Retinal pigment epithelial cell (primary cell): ENCODE data around the gene CASP3.

Experiments used
- DNase-seq: peaks from one replicate; pipeline ENCODE4 v3.0.0-alpha.2; 2010; ENCODE audit warnings: low read depth
- H3K4me3 ChIP-seq: 2 replicates; pipeline ENCODE4 v1.5.1; 2011; ENCODE audit warnings: mild to moderate bottlenecking, low read length, control low read depth, moderate library complexity
- TF ChIP-seq, protein P1 (sequence below): conservative IDR thresholded peaks from 2 replicates; pipeline ENCODE4 v1.5.1; 2011; ENCODE audit warnings: low read depth, low read length, control low read depth, inconsistent platforms

The CASP3 gene

GRCh38 chr4:184644553-184645307, 4.5 kb downstream of the CASP3 start:
- no peak for DNase-seq
- TF ChIP-seq, protein P1, sequence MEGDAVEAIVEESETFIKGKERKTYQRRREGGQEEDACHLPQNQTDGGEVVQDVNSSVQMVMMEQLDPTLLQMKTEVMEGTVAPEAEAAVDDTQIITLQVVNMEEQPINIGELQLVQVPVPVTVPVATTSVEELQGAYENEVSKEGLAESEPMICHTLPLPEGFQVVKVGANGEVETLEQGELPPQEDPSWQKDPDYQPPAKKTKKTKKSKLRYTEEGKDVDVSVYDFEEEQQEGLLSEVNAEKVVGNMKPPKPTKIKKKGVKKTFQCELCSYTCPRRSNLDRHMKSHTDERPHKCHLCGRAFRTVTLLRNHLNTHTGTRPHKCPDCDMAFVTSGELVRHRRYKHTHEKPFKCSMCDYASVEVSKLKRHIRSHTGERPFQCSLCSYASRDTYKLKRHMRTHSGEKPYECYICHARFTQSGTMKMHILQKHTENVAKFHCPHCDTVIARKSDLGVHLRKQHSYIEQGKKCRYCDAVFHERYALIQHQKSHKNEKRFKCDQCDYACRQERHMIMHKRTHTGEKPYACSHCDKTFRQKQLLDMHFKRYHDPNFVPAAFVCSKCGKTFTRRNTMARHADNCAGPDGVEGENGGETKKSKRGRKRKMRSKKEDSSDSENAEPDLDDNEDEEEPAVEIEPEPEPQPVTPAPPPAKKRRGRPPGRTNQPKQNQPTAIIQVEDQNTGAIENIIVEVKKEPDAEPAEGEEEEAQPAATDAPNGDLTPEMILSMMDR, result no peak
- no peak overlapping the region for H3K4me3 ChIP-seq

DNA sequence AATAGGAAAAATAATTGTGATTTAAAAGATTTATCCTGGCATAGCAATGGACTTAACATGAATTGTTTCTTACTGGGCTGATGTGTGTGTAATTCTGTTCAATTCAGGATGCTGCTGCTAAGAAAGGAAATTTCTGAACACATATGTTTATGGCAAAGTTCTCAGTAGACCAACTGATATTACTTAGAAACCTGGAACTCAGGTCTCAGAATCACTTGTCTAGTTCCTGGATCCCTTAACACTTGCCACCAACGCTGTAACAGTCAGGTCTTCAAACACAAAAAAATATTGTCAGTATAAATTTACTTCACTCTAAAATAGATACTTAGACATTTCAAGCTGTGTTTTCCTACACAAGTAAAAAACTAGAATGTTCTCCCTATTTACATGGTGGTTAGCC, 5.5 kb downstream of the CASP3 start:
- TF ChIP-seq, protein P1, result no peak
- H3K4me3 ChIP-seq, result no peak overlapping the region
- no peak for DNase-seq

DNA sequence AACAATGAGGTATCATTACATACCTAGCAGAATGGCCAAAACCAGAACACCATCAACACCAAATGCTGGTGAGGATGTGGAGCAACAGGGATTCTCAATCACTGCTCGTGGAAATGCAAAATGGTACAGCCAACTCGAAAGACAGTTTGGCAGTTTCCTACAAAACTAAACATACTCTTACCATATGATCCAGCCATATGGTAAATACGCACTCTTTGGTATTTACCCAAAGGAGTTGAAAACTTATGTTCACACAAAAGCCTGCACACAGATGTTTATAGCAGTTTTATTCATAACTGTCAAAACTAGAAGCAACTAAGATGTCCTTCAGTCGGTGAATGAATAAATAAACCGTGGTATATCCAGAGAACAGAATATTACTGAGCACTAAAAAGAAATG, 7.8 kb downstream of the CASP3 start:
- DNase-seq, result no peak
- no peak overlapping the region for H3K4me3 ChIP-seq

DNA sequence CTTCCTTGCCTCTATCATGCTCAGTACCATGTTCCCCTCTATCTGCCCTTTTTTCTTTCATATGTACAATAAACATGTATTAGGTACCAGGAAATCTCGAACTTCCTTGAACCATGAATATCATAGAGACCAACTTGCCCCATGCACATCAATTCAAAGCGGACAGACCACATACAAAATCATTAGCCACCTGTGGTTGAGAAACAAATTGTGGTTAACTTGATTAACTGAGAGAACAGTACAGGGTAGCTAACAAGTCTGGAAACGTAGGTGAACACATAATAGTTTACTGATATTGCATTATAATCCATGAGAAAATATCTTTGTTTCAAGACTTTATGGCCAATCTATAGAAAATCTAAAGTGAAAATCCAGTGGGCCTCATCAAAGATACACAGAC, 8.2 kb downstream of the CASP3 start:
- no peak overlapping the region for H3K4me3 ChIP-seq
- DNase-seq, result no peak
- TF ChIP-seq, protein P1, result no peak

More for the DNA sequence above, 7.8 kb downstream of the CASP3 start:
- TF ChIP-seq, protein P1, result no peak

DNA sequence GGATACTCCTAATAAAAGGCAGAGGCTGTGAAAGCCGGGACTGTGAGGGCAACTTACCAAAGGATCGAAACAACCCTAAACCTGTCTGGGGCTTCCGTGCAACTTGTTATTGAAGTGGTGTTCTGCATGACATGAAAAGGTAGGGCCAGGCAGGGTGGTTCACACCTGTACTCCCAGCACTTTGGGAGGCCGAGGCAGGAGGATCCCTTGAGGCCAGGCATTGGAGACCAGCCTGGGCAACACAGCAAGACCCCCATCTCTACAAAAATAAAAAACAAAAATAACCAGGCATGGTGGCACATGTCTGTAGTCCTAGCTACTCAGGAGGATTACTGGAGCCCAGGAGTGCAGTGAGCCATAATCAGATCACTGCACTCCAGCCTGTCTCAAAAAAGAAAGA, 12.3 kb downstream of the CASP3 start:
- DNase-seq, result no peak
- no peak overlapping the region for H3K4me3 ChIP-seq
- TF ChIP-seq, protein P1, result no peak

- TF ChIP-seq, protein P1, result no peak
- no peak overlapping the region for H3K4me3 ChIP-seq
- no peak for DNase-seq
Observed at GRCh38 chr4:184636144-184636543, 13.1 kb downstream of the CASP3 start.

DNA sequence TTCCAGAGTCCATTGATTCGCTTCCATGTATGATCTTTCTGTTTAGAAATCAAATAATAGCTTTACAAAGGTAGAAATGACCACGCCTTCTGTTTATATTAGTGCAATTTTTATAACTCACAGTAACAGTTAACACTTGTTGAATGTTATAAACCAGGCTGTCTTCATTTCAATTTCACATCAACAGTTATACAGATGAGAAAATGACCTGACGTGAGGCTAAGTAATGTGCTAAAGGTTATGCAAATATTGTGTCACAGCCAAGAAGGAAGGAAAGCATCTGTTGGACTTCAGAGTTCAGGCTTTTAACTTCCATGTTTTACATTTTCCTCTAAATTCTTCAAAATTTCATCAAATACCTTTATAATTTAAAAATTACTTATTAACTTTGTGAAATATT, 13.9 kb downstream of the CASP3 start:
- TF ChIP-seq, protein P1, result no peak
- no peak overlapping the region for H3K4me3 ChIP-seq
- no peak for DNase-seq
